GM21619 (cell line): ENCODE measurements around the gene DHX32.

Experiments used
- ATAC-seq: cut with Tn5 transposase; IDR thresholded peaks from one replicate; pipeline ENCODE4 v1.9.1; 2021; ENCODE audit not compliant: unreplicated experiment

Gene DHX32

DNA sequence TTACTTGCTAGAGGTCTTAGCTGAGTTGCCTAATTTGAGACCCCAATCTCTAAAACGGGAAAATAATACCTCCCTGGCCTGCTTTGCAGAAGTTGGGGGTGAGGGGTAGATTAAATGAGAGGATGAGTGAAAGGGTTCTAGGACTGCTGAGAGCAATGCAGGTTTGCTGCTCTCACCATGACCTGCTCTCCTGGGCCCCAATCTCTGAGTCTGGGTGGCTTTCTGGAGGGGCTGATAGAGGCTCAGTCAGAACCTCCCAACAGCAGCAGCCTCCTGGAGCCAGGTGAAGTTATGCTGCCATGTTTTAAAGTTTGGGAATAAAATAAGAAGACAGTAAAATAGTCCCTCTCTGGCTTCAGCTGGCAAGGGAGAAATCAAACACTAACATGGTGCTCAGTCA, 65.3 kb downstream of the DHX32 start:
- ATAC-seq = no peak

DNA sequence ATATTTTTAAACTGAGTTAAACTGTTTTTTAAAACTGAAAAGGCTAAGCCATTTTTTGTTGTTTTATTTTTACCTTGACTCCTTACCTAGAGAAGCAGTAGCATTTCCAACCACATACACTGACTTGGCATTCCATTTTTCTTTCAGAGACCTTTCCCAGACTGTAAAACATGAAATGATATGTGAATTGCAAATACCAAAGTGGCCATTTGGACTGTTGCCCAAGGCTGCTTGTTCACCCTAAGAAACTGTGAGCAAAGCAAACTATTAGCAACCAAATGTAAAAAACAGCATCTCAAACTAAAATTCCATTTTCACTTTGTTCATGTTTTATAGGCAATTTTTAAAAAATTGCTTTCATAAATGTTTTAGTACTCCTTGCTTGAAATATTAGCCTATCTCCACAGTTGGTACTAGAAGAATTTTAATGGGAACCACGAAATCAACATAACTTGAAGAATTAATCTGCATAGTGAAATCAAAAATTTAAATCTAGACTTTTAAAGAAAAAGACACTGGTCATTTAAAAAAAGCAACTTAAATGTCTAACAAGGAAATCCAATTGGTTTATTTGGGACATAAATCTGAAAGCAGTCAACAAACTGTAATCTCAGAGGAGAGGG, 68.9 kb downstream of the DHX32 start:
- no peak for ATAC-seq

DNA sequence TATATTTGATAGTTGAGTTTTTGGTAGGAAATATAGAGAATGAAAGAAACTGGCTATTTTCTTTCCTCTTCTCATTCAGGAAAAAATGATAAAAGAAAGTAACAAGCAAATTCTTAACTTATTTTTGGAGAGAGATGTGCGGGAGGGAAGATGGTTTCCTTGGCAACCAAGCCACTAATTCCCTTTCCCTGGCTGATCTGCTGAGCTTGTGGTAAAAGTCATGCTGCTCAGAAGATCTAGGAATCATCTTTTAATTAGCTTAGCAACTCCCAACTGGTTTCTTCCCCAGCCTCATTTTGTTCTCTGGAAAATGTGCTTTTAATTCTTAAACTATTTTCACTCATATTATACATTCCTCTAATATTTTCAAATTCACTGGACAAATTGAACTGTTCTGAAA, 69.8 kb downstream of the DHX32 start:
- no peak for ATAC-seq

DNA sequence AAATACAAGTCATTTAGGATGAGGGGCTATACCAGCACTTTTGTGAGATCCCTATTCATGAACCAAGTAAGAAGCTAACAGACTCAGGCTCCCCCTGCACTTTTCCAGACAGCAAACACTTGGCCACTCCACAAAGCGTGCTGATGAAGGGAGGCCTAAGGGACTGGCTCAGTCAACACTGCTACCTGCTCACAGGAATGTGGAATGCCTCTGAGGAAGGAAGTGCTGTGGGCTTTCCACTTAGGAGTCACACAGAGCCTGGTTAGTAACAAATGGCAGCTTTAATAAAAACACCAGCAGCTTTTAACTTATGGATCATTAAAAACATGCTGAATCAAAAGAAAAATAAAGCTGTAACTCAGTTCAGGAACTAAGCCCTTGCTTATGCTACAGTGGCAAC, 73.0 kb downstream of the DHX32 start:
- no peak for ATAC-seq

DNA sequence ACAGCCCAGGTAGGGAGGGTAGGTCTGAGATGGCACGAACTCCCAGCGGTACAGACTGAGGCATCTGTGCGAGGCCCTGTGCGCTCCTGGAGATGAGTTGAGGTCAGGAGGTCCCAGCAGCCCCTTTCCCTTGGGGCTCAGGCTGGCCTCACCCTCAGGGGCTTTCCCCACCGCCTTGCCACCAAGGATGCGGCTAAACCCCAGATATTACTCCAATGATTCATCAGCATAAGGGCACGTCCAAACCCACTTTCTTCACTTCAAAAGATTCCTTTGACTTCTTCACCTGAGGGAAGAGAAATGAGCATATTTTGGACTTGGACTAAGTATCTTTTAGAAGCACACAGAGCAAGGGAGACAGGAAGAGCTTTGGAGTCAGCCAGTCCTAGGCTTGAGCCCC, 78.4 kb downstream of the DHX32 start:
- ATAC-seq = no peak

DNA sequence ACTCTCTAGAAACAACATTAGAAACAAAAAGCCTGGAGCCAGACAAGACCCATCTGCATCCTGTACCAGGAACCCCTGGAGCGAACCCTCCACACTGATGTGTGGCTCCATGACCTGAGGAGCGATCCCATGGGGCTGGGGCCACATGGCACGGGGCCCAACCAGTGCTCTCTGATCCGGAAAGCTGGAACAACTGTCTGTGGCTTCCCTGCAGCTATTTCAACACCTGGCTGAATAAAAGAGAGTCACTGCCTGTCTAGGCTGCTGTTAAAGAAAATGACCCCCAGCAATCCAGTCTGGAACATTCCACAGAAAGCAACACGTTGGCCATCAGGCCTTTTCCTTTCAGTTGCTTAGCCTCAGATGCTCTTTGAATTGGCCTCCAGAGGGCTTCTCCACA, 79.0 kb downstream of the DHX32 start:
- no peak for ATAC-seq

DNA sequence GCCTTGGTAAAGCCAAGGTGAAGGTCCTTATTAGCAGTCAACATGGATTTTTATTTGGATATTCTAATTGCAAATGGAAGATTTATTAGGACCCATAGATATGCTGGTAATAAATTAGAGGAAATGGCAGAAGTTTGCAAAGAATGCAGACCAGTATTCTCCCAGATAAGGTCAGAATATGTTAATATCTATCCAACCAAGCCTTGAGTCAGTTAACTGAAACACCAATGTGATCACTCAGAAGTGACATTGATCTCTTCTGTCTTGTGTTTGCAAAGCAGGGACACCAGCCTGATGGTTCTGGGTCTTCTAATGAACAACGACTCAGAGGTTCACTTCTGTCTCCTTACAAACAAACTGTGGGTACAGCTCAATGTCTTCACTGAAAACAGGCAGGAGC, 79.5 kb downstream of the DHX32 start:
- no peak for ATAC-seq

DNA sequence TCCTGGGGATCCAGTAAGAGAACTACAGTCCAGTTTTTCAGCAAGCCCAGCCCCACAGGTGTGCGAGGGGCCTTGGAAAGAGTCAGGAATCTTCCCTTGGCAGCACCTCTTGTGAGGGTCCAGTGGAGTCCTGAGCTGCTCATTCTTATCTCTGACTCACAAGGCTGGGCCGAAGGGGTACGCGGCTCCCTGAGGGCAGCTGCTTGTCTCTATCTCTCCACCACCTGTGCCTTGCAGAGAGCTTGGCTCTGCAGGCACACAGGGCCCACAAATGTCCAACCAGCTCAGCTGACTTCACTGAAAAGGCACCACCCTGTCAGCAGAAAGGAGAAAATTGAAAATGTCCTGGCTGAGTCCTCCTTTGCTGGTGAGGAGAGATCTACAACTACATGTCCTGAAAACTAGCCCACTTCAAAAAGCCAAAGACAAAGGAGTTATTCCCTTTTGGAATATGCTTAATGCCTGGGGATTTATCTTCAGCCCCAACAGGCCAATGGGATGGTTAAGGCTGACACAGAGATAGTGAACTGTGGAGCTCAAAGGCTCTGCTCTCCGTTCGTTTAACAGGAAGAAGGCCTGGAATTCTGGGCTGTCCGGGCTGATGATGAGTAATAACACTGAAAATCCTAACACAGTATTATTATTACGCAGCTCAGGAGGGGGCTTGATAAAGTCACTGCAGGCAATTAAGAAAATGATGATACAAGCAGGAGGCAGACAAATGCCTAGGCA, 81.5 kb downstream of the DHX32 start:
- no peak for ATAC-seq

DNA sequence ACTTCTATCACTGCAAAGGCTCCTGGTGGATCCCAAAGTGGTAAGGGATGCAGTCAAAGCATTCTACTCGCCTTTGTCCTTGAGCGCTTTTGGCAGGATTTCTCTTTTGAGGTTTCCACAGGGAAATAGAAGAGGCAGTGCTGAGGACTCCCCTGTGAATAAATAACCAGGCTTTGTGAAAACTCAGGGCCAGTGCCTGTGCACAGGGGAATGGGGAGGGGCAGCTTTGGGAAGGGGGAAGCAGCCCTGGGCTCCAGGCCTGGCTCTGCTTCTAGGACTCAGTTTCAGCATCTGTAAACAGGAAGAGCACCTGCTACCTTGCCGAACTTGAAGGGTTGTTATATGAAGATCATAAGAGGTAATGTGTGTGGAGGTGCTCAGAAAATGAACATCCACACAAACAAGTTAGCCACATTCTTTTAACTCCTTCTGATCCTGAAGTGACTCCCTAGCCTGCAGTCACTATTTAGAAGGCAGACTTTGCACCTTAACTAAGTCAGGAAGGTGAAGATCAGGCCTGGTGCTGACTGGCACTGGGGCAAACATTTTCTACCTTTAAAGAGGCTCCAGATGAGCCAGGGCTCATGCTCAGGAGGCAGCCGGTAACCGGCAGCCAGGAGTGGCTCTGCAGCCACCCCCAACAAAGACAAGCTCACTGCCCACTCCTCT, 83.0 kb downstream of the DHX32 start:
- ATAC-seq = no peak

DNA sequence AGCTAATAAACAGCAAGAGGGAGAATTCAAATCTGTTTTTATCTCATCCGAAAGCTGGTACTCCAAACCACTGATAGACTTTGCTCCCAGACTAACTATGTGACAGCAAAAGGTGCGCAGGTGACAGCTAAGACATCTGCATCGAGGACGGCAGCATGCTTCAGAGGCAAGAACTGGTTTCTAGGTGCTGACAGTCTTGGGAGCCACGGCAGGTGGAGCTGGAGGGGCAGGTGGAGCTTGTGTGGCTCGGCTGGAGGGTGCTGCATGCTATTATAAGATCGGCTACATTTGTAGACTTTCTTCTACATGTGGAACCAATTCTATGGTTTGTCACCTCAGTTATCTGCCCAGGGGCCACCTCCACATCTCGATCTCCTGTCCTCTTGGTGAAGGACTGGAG, 83.7 kb downstream of the DHX32 start:
- ATAC-seq = no peak

DNA sequence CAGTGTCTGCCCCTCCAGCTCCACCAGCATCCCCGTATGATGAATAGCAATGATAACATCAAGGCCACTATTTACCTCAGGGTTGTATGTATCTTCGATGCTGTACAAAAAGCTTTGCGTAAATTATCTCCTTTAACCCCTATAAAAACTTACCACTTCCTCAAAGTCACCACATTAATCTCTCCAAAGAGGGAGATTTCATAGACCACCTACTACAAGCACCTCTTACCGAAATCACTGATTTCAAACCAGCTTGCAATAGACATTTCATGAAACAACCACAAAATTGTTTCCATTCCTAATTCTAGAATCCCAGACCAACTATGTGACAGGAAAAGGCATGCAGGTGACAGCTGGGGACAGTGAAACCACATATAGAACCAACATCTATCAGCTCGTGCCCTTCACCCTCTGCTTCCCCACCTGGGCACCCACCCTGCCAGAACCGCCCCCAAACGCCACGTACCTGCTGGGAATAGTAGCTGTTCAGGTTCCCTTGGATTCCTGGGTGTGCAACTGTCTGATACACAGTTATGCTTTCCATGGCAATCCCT, 85.4 kb downstream of the DHX32 start:
- ATAC-seq = no peak

DNA sequence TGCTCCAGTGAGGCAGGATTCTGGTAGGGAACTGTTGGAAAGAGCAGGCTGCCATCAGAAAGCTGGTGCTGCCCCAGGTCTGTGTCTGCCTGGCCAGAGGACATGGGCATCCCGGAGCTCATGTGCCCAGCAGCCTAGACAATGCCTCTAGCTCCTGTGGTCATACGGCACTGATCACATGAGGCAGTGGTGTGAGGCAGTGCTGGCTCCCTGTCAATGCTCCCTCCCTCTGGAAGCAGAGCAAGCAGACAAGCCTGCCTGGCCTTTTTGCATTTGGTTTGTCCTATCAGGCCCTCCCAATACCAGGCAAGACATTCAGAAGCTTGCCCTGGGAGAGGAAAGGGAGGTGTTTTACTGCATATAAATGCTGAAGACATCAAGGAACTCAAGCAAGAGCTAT, 86.0 kb downstream of the DHX32 start:
- ATAC-seq = no peak

DNA sequence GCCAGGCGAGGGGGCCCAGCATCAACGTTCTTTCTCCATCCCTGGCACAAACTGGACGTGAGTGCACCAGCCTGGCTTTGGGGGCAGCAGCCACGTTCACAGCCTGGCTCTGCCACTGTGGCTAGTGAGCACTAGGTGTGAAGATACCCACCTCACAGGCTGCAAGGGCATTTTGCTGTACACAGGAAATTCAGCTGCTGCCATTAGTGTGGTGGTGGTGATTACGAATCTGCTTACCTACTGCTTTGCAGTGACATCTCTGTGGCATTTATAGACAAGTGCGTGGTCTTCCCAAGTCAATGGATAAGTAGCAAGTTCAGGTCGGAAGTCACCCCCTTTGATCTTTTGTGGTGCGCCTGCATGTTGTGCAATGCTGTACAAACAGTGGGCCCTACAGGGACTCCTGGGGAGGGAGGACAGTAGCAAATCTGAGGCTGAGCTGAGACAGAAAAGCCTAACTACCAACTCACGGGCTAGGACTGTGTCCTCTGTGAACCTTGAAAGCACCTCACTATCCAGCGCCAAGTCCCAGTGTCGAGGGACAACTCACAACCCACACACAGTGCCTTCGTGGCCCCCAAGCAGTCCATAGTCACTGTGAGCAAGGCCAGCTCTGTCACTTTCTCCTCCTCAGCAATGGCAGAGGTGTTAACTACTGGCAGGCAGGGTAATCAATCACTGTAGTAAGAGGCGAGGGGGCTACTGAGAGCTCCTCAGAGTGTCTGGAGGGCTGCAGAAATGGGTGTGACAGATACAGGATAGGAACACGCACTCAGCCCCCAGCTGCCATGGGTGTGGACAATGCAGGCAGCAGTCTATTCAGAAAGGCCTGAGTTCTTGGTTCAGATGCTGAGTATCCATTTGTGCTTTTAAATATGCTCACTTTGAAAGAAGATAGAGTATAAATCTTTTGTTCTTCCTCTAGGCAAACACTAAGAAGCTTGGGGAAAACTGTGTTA, 88.5 kb downstream of the DHX32 start:
- ATAC-seq = no peak

DNA sequence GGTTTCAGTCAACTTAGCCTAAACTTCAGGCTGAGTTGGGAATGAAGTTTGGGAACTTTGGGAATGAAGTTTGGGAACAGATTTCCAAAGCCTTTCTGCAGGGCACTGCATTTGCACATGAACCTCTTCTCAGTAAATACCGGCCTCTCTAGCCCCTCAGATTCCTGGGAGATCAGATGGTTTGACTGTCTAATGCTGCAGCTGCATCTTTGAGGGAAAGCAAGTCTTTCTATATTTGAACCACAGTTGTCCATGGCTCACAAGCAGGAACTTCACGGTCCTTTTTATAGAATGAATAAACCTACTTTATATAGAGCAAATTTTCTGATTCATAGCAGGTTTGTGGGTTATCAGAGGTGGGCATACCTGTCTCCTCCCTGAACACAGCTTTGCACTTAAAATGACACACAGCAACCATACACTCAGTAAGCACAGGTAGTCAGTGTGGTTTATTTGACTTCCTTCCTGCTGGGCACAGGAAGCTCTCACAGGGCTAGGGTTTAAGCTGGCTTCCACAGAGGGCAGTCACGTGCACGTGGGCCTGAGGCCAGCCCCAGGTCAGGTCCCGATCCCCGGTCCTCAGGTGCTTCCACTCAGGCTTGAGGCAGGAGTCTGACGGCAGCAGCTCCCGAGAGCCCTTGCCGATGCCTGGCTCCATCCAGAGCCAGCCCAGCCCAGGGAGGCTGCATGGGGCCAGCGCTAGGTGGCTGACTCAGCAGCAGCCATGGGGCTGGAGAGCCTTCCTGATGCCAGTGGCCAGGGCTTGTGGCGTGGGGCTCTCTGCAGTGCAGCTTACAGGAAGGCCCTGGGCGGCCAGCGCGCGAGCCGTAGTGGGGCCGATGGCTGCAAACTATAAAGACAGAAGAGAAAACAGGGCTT, 92.7 kb downstream of the DHX32 start:
- no peak for ATAC-seq
